SKM-1 (cell line): Measurements from ENCODE around the gene GGTA1.

Experiments
- DNase-seq: peaks from one replicate; lab custom pipeline; 2025; ENCODE audit not compliant: unreplicated experiment; lab: John Stamatoyannopoulos, UW

The GGTA1 gene

DNA sequence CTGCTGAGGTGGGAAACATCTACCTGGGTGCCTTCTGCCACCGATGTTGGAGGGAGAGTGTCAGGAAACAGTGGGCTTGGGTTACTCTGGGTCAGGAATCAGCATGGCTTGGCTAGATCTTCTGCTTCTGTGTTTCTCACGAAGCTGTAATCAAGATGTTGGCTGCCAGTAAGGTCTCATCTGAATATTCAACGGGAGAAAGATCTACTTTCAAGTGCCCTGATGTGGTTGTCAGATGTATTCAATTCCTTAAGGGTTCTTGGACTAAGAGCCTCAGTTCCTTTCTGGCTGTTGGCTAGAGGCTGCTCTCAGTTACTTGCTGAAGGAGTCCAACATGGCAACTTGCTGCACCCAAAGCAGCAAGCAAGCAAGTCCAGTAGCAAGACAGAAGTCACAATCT is 87.7 kb downstream of the GGTA1 start:
- DNase-seq, result no peak

DNA sequence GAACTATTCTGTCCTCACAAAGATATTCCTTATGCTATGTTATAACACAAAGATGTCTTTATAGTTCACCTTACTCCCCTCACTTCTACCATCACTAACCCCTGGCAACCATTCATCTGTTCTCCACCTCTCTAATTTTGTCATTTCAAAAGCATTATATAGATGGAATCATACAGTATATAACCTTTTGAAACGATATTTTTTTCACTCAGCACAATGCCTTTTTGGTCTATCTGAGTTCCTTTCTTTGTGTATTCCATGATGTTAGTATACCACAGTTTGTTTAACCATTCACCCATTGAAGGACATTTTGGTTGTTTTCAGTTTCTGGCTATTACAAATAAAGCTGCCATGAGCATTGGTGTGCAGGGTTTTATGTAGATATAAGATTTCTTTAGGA is 93.7 kb downstream of the GGTA1 start:
- no peak for DNase-seq
